Astrocyte (in vitro differentiated cells and primary cell): ENCODE data around the gene HK3.

Experiments
- CTCF ChIP-seq: IDR thresholded peaks from 2 replicates; pipeline ENCODE4 v1.5.1; 2011; ENCODE audit warnings: low read depth, mild to moderate bottlenecking, inconsistent platforms, low read length, moderate library complexity; ENCODE audit not compliant: insufficient read depth
- EZH2 ChIP-seq: IDR thresholded peaks from 2 replicates; pipeline ENCODE4 v1.6.1; 2012; ENCODE audit warnings: mild to moderate bottlenecking, low read length, inconsistent platforms; ENCODE audit not compliant: insufficient read depth

- TF ChIP-seq CTCF (no peak), EZH2 (no peak)
Measured at GRCh38 chr5:176844706-176845391, 54.3 kb downstream of the HK3 start.
